GM21423 (cell line): ENCODE data around the gene OCIAD1.
"Not testable (repeated sequence)": the region's sequence is repeated elsewhere in the genome, so short reads cannot be mapped to it uniquely, and the experiment has no call there.

Experiments
- ATAC-seq: cut with Tn5 transposase; IDR thresholded peaks from one replicate; pipeline ENCODE4 v1.9.1; 2021; ENCODE audit warnings: mild to moderate bottlenecking, moderate library complexity; ENCODE audit not compliant: unreplicated experiment

OCIAD1 gene

DNA sequence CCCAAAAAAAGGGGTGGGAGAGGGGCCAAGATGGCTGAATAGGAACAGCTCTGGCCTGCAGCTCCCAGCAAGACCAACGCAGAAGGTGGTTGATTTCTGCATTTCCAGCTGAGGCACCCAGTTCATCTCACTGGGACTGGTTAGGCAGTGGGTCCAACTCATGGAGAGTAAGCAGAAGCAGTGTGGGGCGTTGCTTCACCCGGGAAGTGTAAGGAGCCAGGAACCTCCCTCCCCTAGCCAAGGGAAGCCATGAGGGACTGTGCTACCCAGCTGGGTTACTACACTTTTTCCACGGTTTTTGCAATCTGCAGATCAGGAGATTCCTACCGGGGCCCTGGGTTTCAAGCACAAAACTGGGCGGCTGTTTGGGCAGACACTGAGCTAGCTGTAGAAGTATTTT lies 13.9 kb upstream of the OCIAD1 start:
- ATAC-seq = no peak

DNA sequence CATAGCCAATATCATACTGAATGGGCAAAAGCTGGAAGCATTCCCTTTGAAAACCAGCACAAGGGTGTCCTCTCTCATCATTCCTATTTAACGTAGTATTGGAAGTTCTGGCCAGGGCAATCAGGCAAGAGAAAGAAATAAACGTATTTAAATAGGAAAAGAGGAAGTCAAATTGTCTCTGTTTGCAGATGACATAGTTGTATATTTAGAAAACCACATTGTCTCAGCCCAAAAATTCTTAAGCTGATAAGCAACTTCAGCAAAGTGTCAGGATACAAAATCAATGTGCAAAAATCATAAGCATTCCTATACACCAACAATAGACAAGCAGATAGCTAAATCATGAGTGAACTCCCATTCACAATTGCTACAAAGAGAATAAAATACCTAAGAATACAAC lies 9.5 kb upstream of the OCIAD1 start:
- ATAC-seq = not testable (repeated sequence)

DNA sequence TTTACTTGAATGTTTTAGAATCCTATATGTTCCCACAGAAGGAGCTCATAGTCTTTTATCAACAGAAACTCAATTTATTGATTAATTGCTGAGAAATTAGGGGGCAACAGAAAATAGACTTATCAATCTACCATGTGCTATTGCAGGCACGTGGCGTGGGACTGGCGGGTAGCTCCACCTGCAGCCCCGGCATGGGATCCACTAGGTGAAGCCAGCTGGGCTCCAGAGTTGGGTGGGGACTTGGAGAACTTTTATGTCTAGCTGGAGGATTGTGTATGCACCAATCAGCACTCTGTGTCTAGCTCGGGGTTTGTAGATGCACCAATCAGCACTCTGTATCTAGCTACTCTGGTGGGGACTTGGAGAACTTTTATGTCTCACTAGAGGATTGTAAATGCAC lies 3.3 kb upstream of the OCIAD1 start:
- ATAC-seq = no peak

DNA sequence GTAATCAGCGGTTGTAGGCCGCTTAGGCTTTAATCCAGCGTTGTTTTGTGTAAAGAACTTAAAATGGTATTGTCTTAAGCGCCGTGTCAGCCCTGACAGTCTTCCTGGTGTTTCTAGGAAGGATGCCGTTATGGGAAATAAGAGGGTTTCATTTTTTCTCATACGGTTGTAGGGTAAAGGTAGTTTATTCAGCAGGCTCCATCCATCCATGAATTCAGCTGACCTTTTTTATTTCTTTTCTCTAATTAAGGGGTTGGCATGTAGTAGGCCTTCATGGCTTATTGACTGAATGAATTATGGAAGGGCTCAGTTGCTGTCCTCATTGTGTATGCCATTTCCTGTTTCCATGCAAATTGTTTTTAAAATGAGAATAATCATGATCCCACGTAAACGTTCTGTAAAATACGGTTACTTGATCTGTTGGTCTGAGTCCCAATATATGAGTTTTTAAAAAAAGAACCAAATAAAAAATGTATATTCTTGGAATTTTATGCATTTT lies 693 bp downstream of the OCIAD1 start:
- ATAC-seq = no peak

DNA sequence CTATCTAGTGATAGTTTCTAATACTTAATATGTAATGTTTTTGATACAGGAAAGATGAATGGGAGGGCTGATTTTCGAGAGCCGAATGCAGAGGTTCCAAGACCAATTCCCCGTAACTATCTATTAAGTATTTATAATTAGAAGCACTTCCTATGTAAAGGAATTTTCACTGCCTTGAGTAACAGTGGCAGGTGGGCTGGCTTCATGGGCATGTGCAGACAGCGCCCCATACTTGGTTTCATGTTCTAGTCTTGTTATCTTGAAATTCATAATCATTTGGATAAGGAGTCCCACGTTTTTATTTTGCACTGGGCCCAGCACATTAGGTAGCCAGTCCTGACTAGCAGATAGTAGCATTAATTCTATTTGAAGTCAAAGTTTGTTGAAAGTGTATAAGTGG lies 1.7 kb downstream of the OCIAD1 start:
- no peak for ATAC-seq

GRCh38 chr4:48836658-48837057 lies 5.8 kb downstream of the OCIAD1 start:
- ATAC-seq = no peak

- no peak for ATAC-seq
Measured at GRCh38 chr4:48841045-48841827, 10.3 kb downstream of the OCIAD1 start.

- no peak for ATAC-seq
Measured at GRCh38 chr4:48844843-48845242, 14.0 kb downstream of the OCIAD1 start.

- not testable (repeated sequence) for ATAC-seq
Measured at GRCh38 chr4:48848799-48849198, 17.9 kb downstream of the OCIAD1 start.

GRCh38 chr4:48851651-48852050 lies 20.8 kb downstream of the OCIAD1 start:
- no peak for ATAC-seq

- no peak for ATAC-seq
Measured at GRCh38 chr4:48853604-48854394, 22.9 kb downstream of the OCIAD1 start.

- ATAC-seq = no peak
Measured at GRCh38 chr4:48854395-48854683, 23.5 kb downstream of the OCIAD1 start.

DNA sequence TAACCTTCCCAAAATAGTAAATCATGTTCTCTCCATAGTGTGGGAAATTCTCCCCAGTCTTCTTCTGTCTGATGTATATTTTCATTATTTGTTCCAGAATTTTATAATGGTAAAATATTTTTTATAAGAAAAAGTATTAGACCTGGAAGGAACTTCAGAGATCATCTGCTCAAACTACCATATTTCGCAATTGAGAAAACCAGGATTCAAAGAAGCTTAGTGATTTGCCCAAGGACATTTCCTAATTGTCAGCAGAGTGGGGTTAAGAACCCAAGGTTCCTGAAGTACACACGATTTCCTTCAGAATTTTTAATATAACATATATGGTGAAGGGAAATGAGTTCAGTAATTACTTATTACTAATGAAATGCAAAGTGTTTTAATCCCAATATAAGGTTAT lies 24.1 kb downstream of the OCIAD1 start:
- ATAC-seq = no peak

DNA sequence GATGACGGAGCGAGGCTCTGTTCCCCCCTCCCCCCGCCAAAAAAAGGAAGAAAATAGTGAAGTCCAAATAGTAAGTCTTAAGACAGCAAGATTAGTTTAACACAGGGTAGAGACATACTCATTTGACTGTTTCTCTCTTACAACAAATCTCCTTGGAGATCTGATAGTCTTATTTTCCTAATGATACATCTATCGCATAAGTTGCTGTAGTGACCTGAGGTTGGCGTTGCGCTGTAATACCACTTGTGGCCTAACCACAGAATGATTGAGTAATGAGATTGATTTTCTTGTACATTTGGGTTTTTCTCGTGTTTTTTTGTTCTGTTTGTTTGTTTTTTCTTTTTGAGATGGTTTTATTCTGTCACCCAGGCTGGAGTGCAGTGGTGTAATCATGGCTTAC lies 27.2 kb downstream of the OCIAD1 start:
- ATAC-seq = no peak

DNA sequence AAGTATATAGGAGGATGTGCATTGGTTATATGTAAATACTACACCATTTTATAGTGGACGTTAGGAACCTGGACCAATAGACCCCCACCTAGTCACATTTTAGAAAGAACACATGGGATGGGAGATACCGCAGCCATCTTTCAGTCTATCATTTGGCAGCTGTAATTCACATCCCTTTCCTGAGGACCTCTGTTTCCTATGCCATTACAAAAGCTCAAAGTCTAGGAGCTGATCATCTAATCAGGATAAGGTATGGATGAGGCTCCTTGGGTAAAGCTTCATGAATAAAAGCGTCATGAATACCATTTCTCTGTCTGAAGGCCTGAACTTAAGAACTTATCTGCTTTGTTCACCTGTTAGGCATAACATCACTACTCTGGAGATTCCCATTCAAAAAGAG lies 31.1 kb downstream of the OCIAD1 start:
- no peak for ATAC-seq

GRCh38 chr4:48862661-48863060 lies 31.8 kb downstream of the OCIAD1 start:
- ATAC-seq = no peak

- ATAC-seq = no peak
Measured at GRCh38 chr4:48863728-48864127, 32.8 kb downstream of the OCIAD1 start.

DNA sequence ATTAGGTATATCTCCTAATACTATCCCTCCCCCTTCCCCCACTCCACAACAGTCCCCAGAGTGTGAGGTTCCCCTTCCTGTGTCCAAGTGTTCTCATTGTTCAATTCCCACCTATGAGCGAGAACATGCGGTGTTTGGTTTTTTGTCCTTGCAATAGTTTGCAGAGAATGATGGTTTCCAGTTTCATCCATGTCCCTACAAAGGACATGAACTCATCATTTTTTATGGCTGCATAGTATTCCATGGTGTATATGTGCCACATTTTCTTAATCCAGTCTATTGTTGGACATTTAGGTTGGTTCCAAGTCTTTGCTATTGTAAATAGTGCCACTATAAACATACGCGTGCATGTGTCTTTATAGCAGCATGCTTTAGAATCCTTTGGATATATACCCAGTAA lies 33.8 kb downstream of the OCIAD1 start:
- ATAC-seq = not testable (repeated sequence)

- ATAC-seq = no peak
Measured at GRCh38 chr4:48877827-48878535, 47.1 kb downstream of the OCIAD1 start.

- ATAC-seq = no peak
Measured at GRCh38 chr4:48879561-48880442, 48.9 kb downstream of the OCIAD1 start.

DNA sequence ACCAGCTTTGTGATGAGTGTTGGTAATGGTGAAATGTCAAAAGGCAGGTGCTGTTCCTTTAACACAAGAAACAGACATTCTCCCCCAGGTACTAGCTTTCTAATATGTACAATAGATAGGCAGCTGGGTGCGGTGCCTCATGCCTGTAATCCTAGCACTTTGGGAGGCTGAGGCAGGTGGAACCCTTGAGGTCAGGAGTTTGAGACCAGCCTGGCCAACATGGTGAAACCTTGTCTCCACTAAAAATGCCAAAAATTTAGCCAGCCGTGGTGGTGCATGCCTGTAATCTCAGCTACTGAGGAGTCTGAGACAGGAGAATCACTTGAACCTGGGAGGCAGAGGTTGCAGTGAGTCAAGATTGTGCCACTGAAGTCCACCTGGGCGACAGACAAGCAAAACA lies 50.8 kb downstream of the OCIAD1 start:
- not testable (repeated sequence) for ATAC-seq
